OCI-LY7 (cell line): ENCODE results near the gene RNF123. TPM values are rescaled to one million over a fixed set of nuclear protein-coding genes. Genes with fewer than 3 reads are reported as not detected.

Experiments used
- BruUV-seq: library from RNA; stranded (reverse); fragments of 400-500 nt; replicated peaks from 2 replicates; lab custom pipeline; 2021; lab: Mats Ljungman, UMichigan
- CTCF ChIA-PET: fragments of 300-600 bp; sonication (Branson Sonifier 250); formaldehyde crosslinking; loops from one replicate; lab custom pipeline; 2022; ENCODE audit warnings: antibody characterized with exemption; ENCODE audit not compliant: unreplicated experiment; lab: Charles Lee
- POLR2A ChIA-PET: fragments of 300-600 bp; sonication (Branson Sonifier 250); formaldehyde crosslinking; loops from one replicate; lab custom pipeline; 2022; ENCODE audit warnings: antibody characterized with exemption; lab: Charles Lee
- DNase-seq: peaks from one replicate; pipeline ENCODE4 v3.0.0-alpha.2; 2015; ENCODE audit warnings: low spot score
- H2AFZ ChIP-seq: fragments of 200-600 bp; sonication (generic), shearing (Covaris generic); 2 replicates; pipeline ENCODE4 v1.6.1; 2014; ENCODE audit warnings: mild to moderate bottlenecking, antibody characterized with exemption, low read length, moderate library complexity
- H3K27ac ChIP-seq: fragments of 200-600 bp; sonication (generic); 2 replicates; pipeline ENCODE4 v1.5.1; 2014; ENCODE audit warnings: mixed run types, low read depth, mild to moderate bottlenecking, moderate library complexity, low read length, inconsistent platforms; ENCODE audit not compliant: poor library complexity, severe bottlenecking
- H3K36me3 ChIP-seq: fragments of 200-600 bp; sonication (generic); 2 replicates; pipeline ENCODE4 v1.6.1; 2014; ENCODE audit warnings: mild to moderate bottlenecking, antibody characterized with exemption, low read length, moderate library complexity, mixed read lengths; ENCODE audit not compliant: insufficient read depth
- H3K4me1 ChIP-seq: fragments of 200-600 bp; sonication (generic); 2 replicates; pipeline ENCODE4 v1.5.1; 2014; ENCODE audit warnings: mild to moderate bottlenecking, low read length; ENCODE audit not compliant: insufficient read depth, poor library complexity, severe bottlenecking
- H3K4me2 ChIP-seq: fragments of 200-600 bp; sonication (generic); 2 replicates; pipeline ENCODE4 v1.6.1; 2014; ENCODE audit warnings: mild to moderate bottlenecking, low read length
- H3K4me3 ChIP-seq: fragments of 200-600 bp; sonication (generic); 2 replicates; pipeline ENCODE4 v1.5.1; 2014; ENCODE audit warnings: mild to moderate bottlenecking, low read depth, low read length; ENCODE audit not compliant: poor library complexity, severe bottlenecking
- H3K79me2 ChIP-seq: fragments of 200-600 bp; sonication (generic); 2 replicates; pipeline ENCODE4 v1.6.1; 2016; ENCODE audit warnings: low read depth, mild to moderate bottlenecking, low read length, moderate library complexity, mixed read lengths; ENCODE audit not compliant: insufficient read depth
- H3K9me2 ChIP-seq: fragments of 200-600 bp; sonication (generic); 2 replicates; pipeline ENCODE4 v1.6.1; 2016; ENCODE audit warnings: mild to moderate bottlenecking, low read length, mixed read lengths; ENCODE audit not compliant: insufficient read depth
- H3K9me3 ChIP-seq: fragments of 200-600 bp; sonication (generic); 2 replicates; pipeline ENCODE4 v1.6.1; 2014; ENCODE audit warnings: mild to moderate bottlenecking, mixed run types, low read length, mixed read lengths
- H4K20me1 ChIP-seq: fragments of 200-600 bp; sonication (generic); 2 replicates; pipeline ENCODE4 v1.6.1; 2014; ENCODE audit warnings: mild to moderate bottlenecking, antibody characterized with exemption, low read length, moderate library complexity, mixed read lengths; ENCODE audit not compliant: insufficient read depth
- CTCF ChIP-seq: fragments of 200-600 bp; sonication (generic); conservative IDR thresholded peaks from 2 replicates; pipeline ENCODE4 v1.5.1; 2014; ENCODE audit warnings: mild to moderate bottlenecking, antibody characterized with exemption, low read length, moderate library complexity, mixed read lengths
- EZH2phosphoT487 ChIP-seq: fragments of 200-600 bp; sonication (generic); IDR thresholded peaks from 2 replicates; pipeline ENCODE4 v1.6.1; 2018; ENCODE audit warnings: low read depth, borderline replicate concordance, mild to moderate bottlenecking, mixed run types, antibody characterized with exemption, low read length, moderate library complexity, mixed read lengths
- intact Hi-C: fragments of 100-400 bp; cut with micrococcal nuclease; formaldehyde crosslinking; loops from one replicate; pipeline ENCODE4 v1.10.0; 2022; ENCODE audit not compliant: unreplicated experiment
- small RNA-seq: library from RNA; depleted of rRNA; stranded (forward); fragments of <200 nt; gene quantifications from one replicate; pipeline ENCODE3, GENCODE V24; 2014
- total RNA-seq, 2 experiments: library from RNA; depleted of rRNA in 1 of 2; stranded (reverse); fragments of >200 nt in 1 of 2; shearing (Covaris generic) in 1 of 2; gene quantifications; 2 replicates each; pipeline ENCODE4 v1.2.3, GENCODE V29; 2014 to 2022

The RNF123 gene
- total RNA-seq, 2 experiments from 2014 or later: 20.8 to 48.4 TPM

- DNase-seq: no peak
- CTCF ChIA-PET: no interaction called here
- H3K79me2 ChIP-seq: peaks cover 52% of the 10 kb centered on the region
- peaks cover 9% of the 10 kb centered on the region for H3K4me1 ChIP-seq
- no peaks in the 10 kb centered on the region for H4K20me1 ChIP-seq
- intact Hi-C loops: no loop called here
- peaks cover 22% of the 10 kb centered on the region for H3K36me3 ChIP-seq
- H3K4me3 ChIP-seq: no peak overlapping the region
- no peak overlapping the region for H2AFZ ChIP-seq
- no peaks in the 10 kb centered on the region for H3K9me3 ChIP-seq
- POLR2A ChIA-PET: interaction anchor here (0.6 to 1.3 kb wide), 4 partner anchors 10 to 1462 kb away, joined by 3 to 5 read pairs (median 4); no protein-coding TSS in a partner anchor
- H3K9me2 ChIP-seq: no peaks in the 10 kb centered on the region
- BruUV-seq: no TSS peak
- H3K4me2 ChIP-seq: no peak overlapping the region
- TF ChIP-seq CTCF (no peak), EZH2phosphoT487 (no peak)
- H3K27ac ChIP-seq: no peak overlapping the region
Measured at GRCh38 chr3:49769926-49770325, 80.6 kb downstream of the RNF123 start.

Small RNA genes within 50 kb of the gene (small RNA-seq; reads per million reads assigned to genes)
- gene AMIGO3 (not detected), gene COX6CP14 (not detected)

Other genes with a start within 250 kb of the RNF123 start
- 10.6 and 10.9 TPM in 2 replicates for gene DAG1, start 219.3 kb upstream of the RNF123 start, total RNA-seq (2014; rRNA removed; shearing (Covaris generic))
- 14.9 and 15.6 TPM in 2 replicates for gene DAG1, start 219.3 kb upstream of the RNF123 start, total RNA-seq (2022)
- gene BSN, start 135.1 kb upstream of the RNF123 start, total RNA-seq (2014; rRNA removed; shearing (Covaris generic)): 0.03 TPM in 2 replicates
- gene BSN, start 135.1 kb upstream of the RNF123 start, total RNA-seq (2022): 0.20 and 0.27 TPM in 2 replicates
- 94.8 and 112 TPM in 2 replicates for gene APEH, start 15.2 kb upstream of the RNF123 start, total RNA-seq (2014; rRNA removed; shearing (Covaris generic))
- gene APEH, start 15.2 kb upstream of the RNF123 start, total RNA-seq (2022): 132 and 133 TPM in 2 replicates
- 12.5 and 13.1 TPM in 2 replicates for gene MST1, start 83 bp upstream of the RNF123 start, total RNA-seq (2014; rRNA removed; shearing (Covaris generic))
- 24.2 and 26.2 TPM in 2 replicates for gene MST1, start 83 bp upstream of the RNF123 start, total RNA-seq (2022)
- gene AMIGO3, start 30.1 kb downstream of the RNF123 start, total RNA-seq (2014; rRNA removed; shearing (Covaris generic)): 2.9 and 4.4 TPM in 2 replicates
- gene AMIGO3, start 30.1 kb downstream of the RNF123 start, total RNA-seq (2022): 0.80 TPM in 1 of 2 replicates, not detected in the other
- 40.7 and 43.6 TPM in 2 replicates for gene GMPPB, start 34.4 kb downstream of the RNF123 start, total RNA-seq (2014; rRNA removed; shearing (Covaris generic))
- gene GMPPB, start 34.4 kb downstream of the RNF123 start, total RNA-seq (2022): 52.4 and 54.5 TPM in 2 replicates
- 23.1 and 27.4 TPM in 2 replicates for gene IP6K1, start 97.0 kb downstream of the RNF123 start, total RNA-seq (2014; rRNA removed; shearing (Covaris generic))
- gene IP6K1, start 97.0 kb downstream of the RNF123 start, total RNA-seq (2022): 27.0 and 30.9 TPM in 2 replicates
- gene CDHR4, start 110.3 kb downstream of the RNF123 start, total RNA-seq (2014; rRNA removed; shearing (Covaris generic)): not detected in 2 replicates
- 0.32 TPM in 1 of 2 replicates, not detected in the other for gene CDHR4, start 110.3 kb downstream of the RNF123 start, total RNA-seq (2022)
- 12.8 and 18.4 TPM in 2 replicates for gene INKA1, start 113.7 kb downstream of the RNF123 start, total RNA-seq (2014; rRNA removed; shearing (Covaris generic))
- gene INKA1, start 113.7 kb downstream of the RNF123 start, total RNA-seq (2022): 7.6 and 7.9 TPM in 2 replicates
- 18.1 and 26.3 TPM in 2 replicates for gene UBA7, start 124.4 kb downstream of the RNF123 start, total RNA-seq (2014; rRNA removed; shearing (Covaris generic))
- gene UBA7, start 124.4 kb downstream of the RNF123 start, total RNA-seq (2022): 14.2 and 14.7 TPM in 2 replicates
- 24.4 and 38.6 TPM in 2 replicates for gene TRAIP, start 167.0 kb downstream of the RNF123 start, total RNA-seq (2014; rRNA removed; shearing (Covaris generic))
- gene TRAIP, start 167.0 kb downstream of the RNF123 start, total RNA-seq (2022): 41.8 and 48.9 TPM in 2 replicates
- gene CAMKV, start 180.3 kb downstream of the RNF123 start, total RNA-seq (2014; rRNA removed; shearing (Covaris generic)): not detected in 2 replicates
- gene CAMKV, start 180.3 kb downstream of the RNF123 start, total RNA-seq (2022): 0.37 and 0.63 TPM in 2 replicates
- gene MST1R, start 214.3 kb downstream of the RNF123 start, total RNA-seq (2014; rRNA removed; shearing (Covaris generic)): 0.05 and 0.82 TPM in 2 replicates
- gene MST1R, start 214.3 kb downstream of the RNF123 start, total RNA-seq (2022): 0.17 and 0.38 TPM in 2 replicates
- 6.7 and 7.3 TPM in 2 replicates for gene MON1A, start 240.3 kb downstream of the RNF123 start, total RNA-seq (2014; rRNA removed; shearing (Covaris generic))
- gene MON1A, start 240.3 kb downstream of the RNF123 start, total RNA-seq (2022): 10.4 and 11.3 TPM in 2 replicates